ENCODE results near the gene AIFM3. TPM values are rescaled to one million over a fixed set of nuclear protein-coding genes. Genes with fewer than 3 reads are reported as not detected.

AIFM3 gene
- total and polyA plus RNA-seq, 2 experiments from 2014 or later = 0.45 to 1.5 TPM

GRCh38 chr22:20983081-20983771 lies 16.2 kb downstream of the AIFM3 start:
- peak overlapping the region; percentile 93 for H3K4me3 ChIP-seq
- peaks cover 10% of the 10 kb centered on the region; the same call in 1 of the 3 replicates for H3K36me3 Mint-ChIP-seq (ENCODE audit: low read depth)
- H3K4me1 ChIP-seq (ENCODE audit: insufficient read depth) = peaks cover 11% of the 10 kb centered on the region; the same call in 1 of the 2 replicates
- no peak for ATAC-seq
- no peak for DNase-seq (ENCODE audit: low spot score)
- no peaks in the 10 kb centered on the region for H3K79me2 ChIP-seq (replicated peaks; ENCODE audit: insufficient read depth)
- H2AFZ ChIP-seq = no peak overlapping the region
- peaks cover 14% of the 10 kb centered on the region for H3K9me3 Mint-ChIP-seq
- H3K9me2 ChIP-seq (ENCODE audit: insufficient read depth) = 0 out of 2 replicates have a peak, but pooled peaks cover 6% of the 10 kb centered on the region
- H3K27ac Mint-ChIP-seq = no peak overlapping the region
- H3K4me1 Mint-ChIP-seq = peaks cover 15% of the 10 kb centered on the region
- H3F3A ChIP-seq (replicated peaks; ENCODE audit: low read depth) = no peaks in the 10 kb centered on the region
- H3K27me3 Mint-ChIP-seq (ENCODE audit: insufficient read depth, low read depth, poor library complexity) = peaks cover 21% of the 10 kb centered on the region
- peak overlapping the region; percentile 97 for H3K4me2 ChIP-seq
- no peaks in the 10 kb centered on the region; the same call in 1 of the 2 replicates for H3K36me3 ChIP-seq (ENCODE audit: insufficient read depth)
- no peaks in the 10 kb centered on the region for H3K27me3 ChIP-seq (ENCODE audit: insufficient read depth)
- H4K20me1 ChIP-seq (replicated peaks; ENCODE audit: insufficient read depth) = no peaks in the 10 kb centered on the region
- TF ChIP-seq ETS1 (IDR thresholded peaks at IDR 0.05) (no peak), CTCF (conservative IDR thresholded peaks at IDR 0.05; ENCODE audit: low read depth in 2 of 2) (no peak), EZH2phosphoT487 (IDR thresholded peaks at IDR 0.05; ENCODE audit: unreplicated experiment) (no peak), NANOG (IDR thresholded peaks at IDR 0.05; ENCODE audit: borderline replicate concordance) (no peak), STAT1 (IDR thresholded peaks at IDR 0.05; ENCODE audit: unreplicated experiment) (no peak), POLR2AphosphoS5 (IDR thresholded peaks at IDR 0.05; ENCODE audit: low read depth) (no peak), ZNF114 (CRISPR knock-in tag; IDR thresholded peaks at IDR 0.05) (no peak), JUNB (IDR thresholded peaks at IDR 0.05; ENCODE audit: unreplicated experiment) (no peak)
- no peak overlapping the region for H3K27ac ChIP-seq (ENCODE audit: low read depth)
- H3K4me3 Mint-ChIP-seq = peak overlapping the region; percentile 95

DNA sequence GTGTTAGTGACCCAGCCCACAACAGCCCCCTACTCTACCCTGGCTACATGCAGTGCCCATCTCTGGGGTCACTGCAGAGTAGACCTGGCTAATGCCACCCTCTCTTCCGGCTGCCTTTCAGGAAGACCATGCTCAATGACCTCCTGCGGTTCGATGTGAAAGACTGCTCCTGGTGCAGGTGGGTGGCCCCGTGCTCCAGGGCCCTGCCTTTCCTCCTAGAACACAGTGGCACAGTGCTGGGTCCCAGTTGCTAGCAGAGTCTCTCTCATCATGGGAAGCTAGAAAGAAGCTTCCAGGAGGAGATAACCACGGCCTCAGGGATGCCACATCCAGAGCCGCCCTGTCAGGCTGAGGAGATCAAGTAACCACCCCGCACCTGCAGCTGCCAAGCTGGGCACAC lies 18.7 kb downstream of the AIFM3 start:
- H3F3A ChIP-seq (replicated peaks; ENCODE audit: low read depth) = no peaks in the 10 kb centered on the region
- no peaks in the 10 kb centered on the region for H3K36me3 ChIP-seq (ENCODE audit: insufficient read depth)
- no peak overlapping the region for H2AFZ ChIP-seq
- Mint-ChIP-seq H3K27ac (no peak overlapping the region), H3K4me3 (no peak overlapping the region), H3K4me1 (peaks cover 7% of the 10 kb centered on the region), H3K27me3 (ENCODE audit: insufficient read depth, low read depth, poor library complexity) (peaks cover 11% of the 10 kb centered on the region), H3K9me3 (no peaks in the 10 kb centered on the region), H3K36me3 (ENCODE audit: low read depth) (peaks cover 6% of the 10 kb centered on the region; the same call in 1 of the 3 replicates)
- no peaks in the 10 kb centered on the region for H3K79me2 ChIP-seq (replicated peaks; ENCODE audit: insufficient read depth)
- peaks cover 6% of the 10 kb centered on the region; the same call in 1 of the 2 replicates for H3K4me1 ChIP-seq (ENCODE audit: insufficient read depth)
- H3K27me3 ChIP-seq (ENCODE audit: insufficient read depth) = no peaks in the 10 kb centered on the region
- H4K20me1 ChIP-seq (replicated peaks; ENCODE audit: insufficient read depth) = no peaks in the 10 kb centered on the region
- H3K9me2 ChIP-seq (ENCODE audit: insufficient read depth) = no peaks in the 10 kb centered on the region
- H3K4me2 ChIP-seq = no peak overlapping the region
- DNase-seq (ENCODE audit: low spot score) (no peak), ATAC-seq (no peak)
- no peak for TF ChIP-seq POLR2AphosphoS5 (IDR thresholded peaks at IDR 0.05; ENCODE audit: low read depth)
- TF ChIP-seq, protein P1, sequence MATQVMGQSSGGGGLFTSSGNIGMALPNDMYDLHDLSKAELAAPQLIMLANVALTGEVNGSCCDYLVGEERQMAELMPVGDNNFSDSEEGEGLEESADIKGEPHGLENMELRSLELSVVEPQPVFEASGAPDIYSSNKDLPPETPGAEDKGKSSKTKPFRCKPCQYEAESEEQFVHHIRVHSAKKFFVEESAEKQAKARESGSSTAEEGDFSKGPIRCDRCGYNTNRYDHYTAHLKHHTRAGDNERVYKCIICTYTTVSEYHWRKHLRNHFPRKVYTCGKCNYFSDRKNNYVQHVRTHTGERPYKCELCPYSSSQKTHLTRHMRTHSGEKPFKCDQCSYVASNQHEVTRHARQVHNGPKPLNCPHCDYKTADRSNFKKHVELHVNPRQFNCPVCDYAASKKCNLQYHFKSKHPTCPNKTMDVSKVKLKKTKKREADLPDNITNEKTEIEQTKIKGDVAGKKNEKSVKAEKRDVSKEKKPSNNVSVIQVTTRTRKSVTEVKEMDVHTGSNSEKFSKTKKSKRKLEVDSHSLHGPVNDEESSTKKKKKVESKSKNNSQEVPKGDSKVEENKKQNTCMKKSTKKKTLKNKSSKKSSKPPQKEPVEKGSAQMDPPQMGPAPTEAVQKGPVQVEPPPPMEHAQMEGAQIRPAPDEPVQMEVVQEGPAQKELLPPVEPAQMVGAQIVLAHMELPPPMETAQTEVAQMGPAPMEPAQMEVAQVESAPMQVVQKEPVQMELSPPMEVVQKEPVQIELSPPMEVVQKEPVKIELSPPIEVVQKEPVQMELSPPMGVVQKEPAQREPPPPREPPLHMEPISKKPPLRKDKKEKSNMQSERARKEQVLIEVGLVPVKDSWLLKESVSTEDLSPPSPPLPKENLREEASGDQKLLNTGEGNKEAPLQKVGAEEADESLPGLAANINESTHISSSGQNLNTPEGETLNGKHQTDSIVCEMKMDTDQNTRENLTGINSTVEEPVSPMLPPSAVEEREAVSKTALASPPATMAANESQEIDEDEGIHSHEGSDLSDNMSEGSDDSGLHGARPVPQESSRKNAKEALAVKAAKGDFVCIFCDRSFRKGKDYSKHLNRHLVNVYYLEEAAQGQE (IDR thresholded peaks at IDR 0.05; ENCODE audit: unreplicated experiment) = no peak
- no peak overlapping the region for H3K27ac ChIP-seq (ENCODE audit: low read depth)
- H3K4me3 ChIP-seq = no peak overlapping the region
